Peyer's patch (tissue), 4 donors: ENCODE measurements around the gene NAT8L. TPM values are rescaled to one million over a fixed set of nuclear protein-coding genes. Genes with fewer than 3 reads are reported as not detected.

Experiments used
- DNase-seq, 3 donors: peaks; one replicate each; pipeline ENCODE4 v3.0.0-alpha.2; 2017 to 2019
- H3K27ac ChIP-seq, 4 donors: fragments of 200-600 bp; sonication (generic); one replicate each; pipeline ENCODE4 v1.5.1; 2016 to 2019
- H3K27me3 ChIP-seq, 2 donors: fragments of 200-600 bp; sonication (generic); one replicate each; pipeline ENCODE4 v1.5.1; 2019
- H3K36me3 ChIP-seq, 3 donors: fragments of 200-600 bp; sonication (generic); one replicate each; pipeline ENCODE4 v1.5.1; 2016 to 2019
- H3K4me1 ChIP-seq, 4 donors: fragments of 200-600 bp; sonication (generic); one replicate each; pipeline ENCODE4 v1.5.1; 2016 to 2019
- H3K4me3 ChIP-seq, 4 donors: fragments of 200-600 bp; sonication (generic); 1 replicate in 3 of 4; 2 replicates in 1 of 4; pipeline ENCODE4 v1.5.1; 2016 to 2019; ENCODE audit warnings: mild to moderate bottlenecking in 1 of 4
- H3K9me3 ChIP-seq, 4 donors: fragments of 200-600 bp; sonication (generic); one replicate each; pipeline ENCODE4 v1.5.1; 2016 to 2019; ENCODE audit warnings: mild to moderate bottlenecking in 1 of 4
- POLR2A ChIP-seq, 2 donors: fragments of 450-650 bp; IDR thresholded peaks; one replicate each; pipeline ENCODE4 v1.5.1; 2017; ENCODE audit warnings: antibody characterized with exemption in 2 of 2, mild to moderate bottlenecking in 2 of 2, moderate library complexity in 2 of 2
- total RNA-seq, 4 donors: library from RNA; depleted of rRNA; stranded (reverse); fragments of >200 nt; gene quantifications; one replicate each; pipeline ENCODE4 v1.1.0, GENCODE V29; 2016
- TF ChIP-seq, protein P1 (sequence below), 6 experiments: fragments of 450-650 bp in 4 of 6; fragments of 200-600 bp in 2 of 6; sonication (generic) in 1 of 6; IDR thresholded peaks; one replicate each; pipeline ENCODE4 v1.5.1; 2017 to 2019; ENCODE audit warnings: antibody characterized with exemption in 6 of 6, mild to moderate bottlenecking in 3 of 6, moderate library complexity in 1 of 6

The NAT8L gene
- total RNA-seq, 4 donors from 2014 or later, result 0.27 TPM; not detected in 3

DNA sequence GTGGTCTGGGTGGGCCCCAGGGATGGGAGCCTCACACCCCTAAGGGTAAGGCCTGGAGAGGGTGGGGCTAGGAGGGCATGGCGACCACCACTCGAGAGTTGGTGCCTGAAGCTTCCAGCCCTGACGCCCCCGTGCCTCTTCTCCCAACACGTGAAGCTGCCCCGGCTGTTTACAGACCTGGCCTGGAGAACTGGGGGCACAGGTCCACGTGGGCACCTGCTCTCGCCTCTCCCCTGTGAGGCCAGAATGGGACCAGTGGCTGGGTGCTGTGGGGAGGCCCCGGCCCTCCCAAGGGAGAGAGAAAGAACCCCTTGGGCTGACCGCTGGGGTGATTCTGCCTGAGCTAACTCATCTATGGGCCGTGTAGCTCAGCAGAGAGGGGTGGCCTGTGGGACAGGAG is 15.5 kb downstream of the NAT8L start:
- H3K36me3 ChIP-seq, result no peaks in the 10 kb centered on the region
- H3K27me3 ChIP-seq, result no peaks in the 10 kb centered on the region
- no peak overlapping the region for H3K27ac ChIP-seq
- H3K4me3 ChIP-seq, result no peak overlapping the region
- no peaks in the 10 kb centered on the region for H3K4me1 ChIP-seq
- DNase-seq, result peak in 2 of 3 donors; percentile 34 to 39
- H3K9me3 ChIP-seq, result no peaks in the 10 kb centered on the region
- TF ChIP-seq, protein P1, sequence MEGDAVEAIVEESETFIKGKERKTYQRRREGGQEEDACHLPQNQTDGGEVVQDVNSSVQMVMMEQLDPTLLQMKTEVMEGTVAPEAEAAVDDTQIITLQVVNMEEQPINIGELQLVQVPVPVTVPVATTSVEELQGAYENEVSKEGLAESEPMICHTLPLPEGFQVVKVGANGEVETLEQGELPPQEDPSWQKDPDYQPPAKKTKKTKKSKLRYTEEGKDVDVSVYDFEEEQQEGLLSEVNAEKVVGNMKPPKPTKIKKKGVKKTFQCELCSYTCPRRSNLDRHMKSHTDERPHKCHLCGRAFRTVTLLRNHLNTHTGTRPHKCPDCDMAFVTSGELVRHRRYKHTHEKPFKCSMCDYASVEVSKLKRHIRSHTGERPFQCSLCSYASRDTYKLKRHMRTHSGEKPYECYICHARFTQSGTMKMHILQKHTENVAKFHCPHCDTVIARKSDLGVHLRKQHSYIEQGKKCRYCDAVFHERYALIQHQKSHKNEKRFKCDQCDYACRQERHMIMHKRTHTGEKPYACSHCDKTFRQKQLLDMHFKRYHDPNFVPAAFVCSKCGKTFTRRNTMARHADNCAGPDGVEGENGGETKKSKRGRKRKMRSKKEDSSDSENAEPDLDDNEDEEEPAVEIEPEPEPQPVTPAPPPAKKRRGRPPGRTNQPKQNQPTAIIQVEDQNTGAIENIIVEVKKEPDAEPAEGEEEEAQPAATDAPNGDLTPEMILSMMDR (IDR thresholded peaks at IDR 0.05), result no peak
- TF ChIP-seq POLR2A (IDR thresholded peaks at IDR 0.05), result no peak

DNA sequence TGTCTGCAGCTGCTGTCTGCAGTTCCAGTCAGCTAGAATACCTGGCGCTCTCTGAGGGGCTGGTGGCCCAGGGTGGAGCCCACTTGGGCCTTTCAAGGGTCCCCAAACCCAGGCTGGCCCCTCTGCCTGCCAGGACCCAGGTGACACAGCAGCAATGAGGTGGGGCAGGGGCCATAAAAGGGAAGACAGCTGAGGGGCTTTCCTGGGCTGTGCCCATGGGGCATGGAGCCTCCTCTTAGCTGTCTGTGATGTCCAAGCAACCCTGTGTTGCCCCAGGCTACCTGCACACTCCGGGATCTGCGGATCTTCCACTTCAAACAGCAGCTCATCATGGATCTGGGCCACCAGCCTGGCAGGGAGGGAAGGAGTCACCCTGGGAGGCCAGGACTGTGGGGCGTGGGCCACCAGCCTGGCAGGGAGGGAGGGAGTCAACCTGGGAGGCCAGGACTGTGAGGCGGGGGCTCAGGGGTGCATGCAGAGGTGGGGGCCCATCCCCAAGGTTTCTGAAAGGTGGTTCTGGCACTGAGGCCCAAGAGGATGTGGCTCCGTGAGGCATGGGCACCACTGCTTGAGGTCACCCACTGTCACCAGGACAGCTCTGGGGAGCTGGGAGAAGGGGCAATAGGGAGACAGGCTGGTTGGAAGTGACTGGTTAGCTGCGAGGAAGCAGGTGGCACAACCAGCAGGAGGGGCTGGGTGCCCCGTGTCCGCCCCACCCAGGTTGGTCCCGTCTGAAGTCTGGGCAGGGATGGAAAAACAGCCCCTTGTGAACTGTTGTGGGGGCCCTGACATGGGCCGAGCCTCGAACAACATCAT is 16.3 kb downstream of the NAT8L start:
- Histone ChIP-seq H3K36me3 (no peaks in the 10 kb centered on the region), H3K4me3 (no peak overlapping the region), H3K27ac (no peak overlapping the region), H3K4me1 (no peaks in the 10 kb centered on the region), H3K9me3 (no peaks in the 10 kb centered on the region), H3K27me3 (no peaks in the 10 kb centered on the region)
- no peak for DNase-seq
- TF ChIP-seq, protein P1 (IDR thresholded peaks at IDR 0.05), result no peak
- no peak for TF ChIP-seq POLR2A (IDR thresholded peaks at IDR 0.05)

DNA sequence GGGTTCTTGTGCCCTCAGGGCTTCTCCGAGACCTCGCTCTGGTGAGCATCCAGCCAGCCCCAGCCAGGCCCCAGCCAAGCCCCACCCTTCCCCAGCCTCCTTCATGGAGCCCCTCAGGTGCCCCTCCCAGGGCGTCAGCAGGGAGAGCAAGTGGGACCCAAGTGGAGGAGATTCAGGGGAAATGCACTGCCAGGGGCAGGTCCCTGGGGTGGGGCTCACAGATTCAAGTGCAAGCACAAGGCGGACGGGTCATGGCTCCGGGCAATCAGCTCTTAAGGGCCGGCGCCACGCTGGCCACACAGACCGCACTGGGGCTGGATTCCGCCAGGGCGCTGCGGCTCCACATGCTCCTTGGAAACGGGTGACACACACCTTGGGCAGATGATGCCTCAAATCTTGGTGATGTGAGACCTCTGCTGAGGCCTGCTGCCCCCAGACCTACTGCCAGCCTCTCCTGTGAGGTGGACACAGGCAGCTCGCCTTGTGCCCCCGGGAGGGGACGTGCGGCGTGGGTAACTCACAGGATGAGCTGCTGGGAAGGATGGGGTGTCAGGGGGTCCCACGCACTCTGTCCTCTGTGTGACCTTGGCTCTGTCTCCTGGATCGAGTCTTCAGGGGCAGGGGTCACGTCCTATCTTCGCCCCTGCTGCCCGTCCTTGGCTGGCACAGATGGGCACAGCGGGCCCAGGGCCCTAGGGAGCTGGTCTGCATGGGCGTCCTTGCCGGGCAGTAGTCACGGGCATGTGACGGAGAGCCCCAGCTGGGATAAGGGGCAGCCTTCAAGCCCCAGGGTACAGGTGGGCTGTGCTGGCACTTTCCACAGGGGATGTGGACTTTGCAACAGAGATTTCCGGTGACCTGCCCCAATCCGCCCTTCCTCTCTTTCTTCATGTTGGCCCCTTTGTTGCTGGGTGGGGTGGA is 17.1 kb downstream of the NAT8L start:
- TF ChIP-seq POLR2A (IDR thresholded peaks at IDR 0.05), result no peak
- TF ChIP-seq, protein P1 (IDR thresholded peaks at IDR 0.05), result no peak
- DNase-seq, result peak in 2 of 3 donors; percentile 31 to 43
- Histone ChIP-seq H3K4me3 (no peak overlapping the region), H3K9me3 (no peaks in the 10 kb centered on the region), H3K27me3 (no peaks in the 10 kb centered on the region), H3K36me3 (no peaks in the 10 kb centered on the region), H3K4me1 (no peaks in the 10 kb centered on the region), H3K27ac (no peak overlapping the region)

DNA sequence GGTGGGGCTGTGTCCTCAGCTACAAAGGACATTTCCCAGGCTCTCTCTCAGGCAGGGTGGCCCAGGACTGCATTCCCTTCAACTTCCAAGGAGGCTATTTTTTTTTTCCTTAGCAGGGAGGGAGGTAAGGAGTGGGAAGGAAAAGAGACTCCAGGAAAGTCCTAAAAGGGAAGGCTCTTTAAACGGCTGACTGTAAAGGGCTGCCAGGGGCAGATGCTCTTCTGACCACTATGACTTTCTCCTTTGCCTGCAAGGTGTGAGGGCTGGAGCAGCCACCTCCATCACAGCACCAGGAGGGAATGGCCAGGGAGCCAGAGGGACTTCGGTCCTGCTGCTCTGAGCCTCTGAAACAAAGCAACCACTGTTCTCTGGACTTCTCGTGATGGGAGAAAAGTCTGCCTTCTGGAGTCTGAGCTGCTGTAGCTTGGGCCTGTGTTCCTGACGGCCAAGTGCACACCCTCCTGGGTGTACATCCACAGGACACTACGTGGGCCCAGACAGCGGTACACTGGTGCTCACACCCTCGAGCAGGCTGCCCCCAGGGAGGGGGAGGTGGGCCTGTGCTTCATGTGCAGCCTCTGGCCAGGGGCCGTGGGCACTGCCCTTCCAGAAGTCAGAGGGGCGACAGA is 17.9 kb downstream of the NAT8L start:
- H3K4me1 ChIP-seq, result no peaks in the 10 kb centered on the region
- H3K9me3 ChIP-seq, result no peaks in the 10 kb centered on the region
- no peaks in the 10 kb centered on the region for H3K36me3 ChIP-seq
- no peaks in the 10 kb centered on the region for H3K27me3 ChIP-seq
- H3K27ac ChIP-seq, result no peak overlapping the region
- H3K4me3 ChIP-seq, result no peak overlapping the region
- DNase-seq, result peak in 1 of 3 donors; percentile 36
- TF ChIP-seq POLR2A (IDR thresholded peaks at IDR 0.05), result no peak
- TF ChIP-seq, protein P1 (IDR thresholded peaks at IDR 0.05), result no peak
